ENCODE results near the gene CXCL5. TPM values are rescaled to one million over a fixed set of nuclear protein-coding genes. Genes with fewer than 3 reads are reported as not detected.

Gene CXCL5
- total RNA-seq, 1 donor from 2014 or later, result 0.61 TPM

DNA sequence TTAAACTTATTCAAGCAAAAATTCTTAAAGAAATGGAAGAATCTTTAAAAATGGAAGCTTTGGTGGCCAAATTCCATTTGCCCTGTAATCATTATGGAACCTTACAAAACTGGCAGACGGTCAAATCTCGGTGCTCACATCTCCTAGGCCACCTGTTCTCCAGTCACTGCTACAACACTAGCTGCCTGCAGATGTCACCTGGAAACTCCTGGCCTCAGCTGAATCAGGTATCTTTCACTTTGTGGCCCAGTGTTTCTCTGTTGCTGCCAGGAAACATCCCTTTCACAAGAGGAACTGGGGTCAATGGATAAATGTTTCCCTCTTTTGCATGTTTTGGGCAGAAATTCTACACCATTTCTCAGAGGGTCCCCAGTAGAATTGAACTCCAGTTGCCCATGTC, 44.2 kb upstream of the CXCL5 start:
- peaks cover 6% of the 10 kb centered on the region for H3K9me3 Mint-ChIP-seq (ENCODE audit: unreplicated experiment)
- H3K27ac Mint-ChIP-seq (ENCODE audit: unreplicated experiment), result no peak overlapping the region
- Histone ChIP-seq H3K27me3 (ENCODE audit: insufficient read depth, low read length) (peaks cover 3% of the 10 kb centered on the region), H3K4me3 (ENCODE audit: insufficient read depth, low read depth, low read length) (no peak overlapping the region), H3K4me1 (ENCODE audit: insufficient read depth, low read length) (peaks cover 4% of the 10 kb centered on the region), H3K36me3 (ENCODE audit: insufficient read depth, low read length) (no peaks in the 10 kb centered on the region), H3K4me2 (ENCODE audit: low read length) (no peak overlapping the region), H3K9ac (ENCODE audit: low read length) (no peak overlapping the region), H4K20me1 (ENCODE audit: insufficient read depth, low read length) (no peaks in the 10 kb centered on the region), H2AFZ (ENCODE audit: low read depth, low read length) (no peak overlapping the region), H3K79me2 (ENCODE audit: insufficient read depth, low read length) (no peaks in the 10 kb centered on the region), H3K9me3 (ENCODE audit: insufficient read depth, low read depth, low read length) (no peaks in the 10 kb centered on the region), H3K27ac (ENCODE audit: low read depth, low read length) (no peak overlapping the region)
- no peak overlapping the region for H3K4me3 Mint-ChIP-seq (ENCODE audit: unreplicated experiment)
- TF ChIP-seq EZH2 (IDR thresholded peaks at IDR 0.05; ENCODE audit: insufficient read depth, low read length), result no peak
- TF ChIP-seq, protein P1, sequence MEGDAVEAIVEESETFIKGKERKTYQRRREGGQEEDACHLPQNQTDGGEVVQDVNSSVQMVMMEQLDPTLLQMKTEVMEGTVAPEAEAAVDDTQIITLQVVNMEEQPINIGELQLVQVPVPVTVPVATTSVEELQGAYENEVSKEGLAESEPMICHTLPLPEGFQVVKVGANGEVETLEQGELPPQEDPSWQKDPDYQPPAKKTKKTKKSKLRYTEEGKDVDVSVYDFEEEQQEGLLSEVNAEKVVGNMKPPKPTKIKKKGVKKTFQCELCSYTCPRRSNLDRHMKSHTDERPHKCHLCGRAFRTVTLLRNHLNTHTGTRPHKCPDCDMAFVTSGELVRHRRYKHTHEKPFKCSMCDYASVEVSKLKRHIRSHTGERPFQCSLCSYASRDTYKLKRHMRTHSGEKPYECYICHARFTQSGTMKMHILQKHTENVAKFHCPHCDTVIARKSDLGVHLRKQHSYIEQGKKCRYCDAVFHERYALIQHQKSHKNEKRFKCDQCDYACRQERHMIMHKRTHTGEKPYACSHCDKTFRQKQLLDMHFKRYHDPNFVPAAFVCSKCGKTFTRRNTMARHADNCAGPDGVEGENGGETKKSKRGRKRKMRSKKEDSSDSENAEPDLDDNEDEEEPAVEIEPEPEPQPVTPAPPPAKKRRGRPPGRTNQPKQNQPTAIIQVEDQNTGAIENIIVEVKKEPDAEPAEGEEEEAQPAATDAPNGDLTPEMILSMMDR (IDR thresholded peaks at IDR 0.05; ENCODE audit: insufficient read depth, low read depth, low read length), result no peak
- no peaks in the 10 kb centered on the region for H3K36me3 Mint-ChIP-seq (ENCODE audit: low read depth, unreplicated experiment)
- peaks cover 6% of the 10 kb centered on the region for H3K4me1 Mint-ChIP-seq (ENCODE audit: low read depth, unreplicated experiment)
- no peaks in the 10 kb centered on the region for H3K27me3 Mint-ChIP-seq (ENCODE audit: low read depth, unreplicated experiment)
- FAIRE-seq (no peak), DNase-seq (ENCODE audit: low read depth) (no peak)

DNA sequence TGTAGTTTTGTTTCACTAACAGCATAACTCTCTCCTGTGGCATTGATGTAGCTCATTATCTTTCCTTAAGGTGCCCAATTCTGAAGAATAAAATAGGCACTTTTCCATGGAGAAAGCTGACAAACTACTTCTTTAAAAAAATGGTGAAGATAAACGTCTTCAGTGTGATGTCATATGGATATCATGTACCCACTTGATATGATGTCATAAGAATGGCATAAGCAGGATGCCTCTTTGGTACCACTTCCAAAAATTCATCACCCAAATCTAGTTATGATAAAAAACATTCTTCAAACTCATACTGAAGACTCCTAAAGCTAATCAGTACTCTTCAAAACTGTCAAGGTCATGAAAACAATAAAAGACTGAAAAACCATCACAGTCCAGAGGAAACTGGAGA, 42.9 kb upstream of the CXCL5 start:
- peaks cover 6% of the 10 kb centered on the region for H3K4me1 Mint-ChIP-seq (ENCODE audit: low read depth, unreplicated experiment)
- H3K9me3 Mint-ChIP-seq (ENCODE audit: unreplicated experiment), result no peaks in the 10 kb centered on the region
- H3K27me3 ChIP-seq (ENCODE audit: insufficient read depth, low read length), result peaks cover 3% of the 10 kb centered on the region
- DNase-seq (ENCODE audit: low read depth) (no peak), FAIRE-seq (no peak)
- no peak overlapping the region for H3K4me3 ChIP-seq (ENCODE audit: insufficient read depth, low read depth, low read length)
- no peaks in the 10 kb centered on the region for H3K79me2 ChIP-seq (ENCODE audit: insufficient read depth, low read length)
- H3K9me3 ChIP-seq (ENCODE audit: insufficient read depth, low read depth, low read length), result no peaks in the 10 kb centered on the region
- no peaks in the 10 kb centered on the region for H3K27me3 Mint-ChIP-seq (ENCODE audit: low read depth, unreplicated experiment)
- H4K20me1 ChIP-seq (ENCODE audit: insufficient read depth, low read length), result no peaks in the 10 kb centered on the region
- H3K4me1 ChIP-seq (ENCODE audit: insufficient read depth, low read length), result peaks cover 4% of the 10 kb centered on the region
- no peak overlapping the region for H3K27ac Mint-ChIP-seq (ENCODE audit: unreplicated experiment)
- H2AFZ ChIP-seq (ENCODE audit: low read depth, low read length), result no peak overlapping the region
- no peak overlapping the region for H3K4me2 ChIP-seq (ENCODE audit: low read length)
- H3K9ac ChIP-seq (ENCODE audit: low read length), result no peak overlapping the region
- TF ChIP-seq EZH2 (IDR thresholded peaks at IDR 0.05; ENCODE audit: insufficient read depth, low read length), result no peak
- TF ChIP-seq, protein P1 (IDR thresholded peaks at IDR 0.05; ENCODE audit: insufficient read depth, low read depth, low read length), result no peak
- no peaks in the 10 kb centered on the region for H3K36me3 Mint-ChIP-seq (ENCODE audit: low read depth, unreplicated experiment)
- no peaks in the 10 kb centered on the region for H3K36me3 ChIP-seq (ENCODE audit: insufficient read depth, low read length)
- no peak overlapping the region for H3K27ac ChIP-seq (ENCODE audit: low read depth, low read length)
- no peak overlapping the region for H3K4me3 Mint-ChIP-seq (ENCODE audit: unreplicated experiment)

DNA sequence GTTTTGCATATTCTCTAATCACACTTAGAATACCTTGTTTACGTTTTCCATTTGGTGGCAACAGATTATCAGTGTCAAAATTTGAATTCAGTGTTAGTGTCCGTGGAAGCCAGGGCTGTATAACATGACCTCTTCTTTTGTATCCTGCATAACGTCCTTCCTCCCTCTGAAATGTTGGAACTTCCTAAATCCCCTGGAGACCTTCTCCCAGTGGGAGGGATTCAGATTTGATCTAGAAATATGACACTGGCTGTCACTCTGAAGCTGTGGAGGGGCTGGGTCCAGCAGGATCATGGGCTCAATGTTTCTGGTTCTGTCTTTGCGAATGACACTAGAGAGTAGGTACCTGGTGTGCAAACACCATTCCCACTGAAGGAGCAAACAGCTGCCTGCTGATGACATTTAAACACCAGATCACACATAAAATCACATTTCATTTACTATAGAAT, 40.9 kb upstream of the CXCL5 start:
- Mint-ChIP-seq H3K27me3 (ENCODE audit: low read depth, unreplicated experiment) (no peaks in the 10 kb centered on the region), H3K36me3 (ENCODE audit: low read depth, unreplicated experiment) (no peaks in the 10 kb centered on the region), H3K4me3 (ENCODE audit: unreplicated experiment) (peak overlapping the region; percentile 77), H3K9me3 (ENCODE audit: unreplicated experiment) (no peaks in the 10 kb centered on the region), H3K27ac (ENCODE audit: unreplicated experiment) (no peak overlapping the region), H3K4me1 (ENCODE audit: low read depth, unreplicated experiment) (no peaks in the 10 kb centered on the region)
- no peaks in the 10 kb centered on the region for H3K36me3 ChIP-seq (ENCODE audit: insufficient read depth, low read length)
- peaks cover 4% of the 10 kb centered on the region for H3K4me1 ChIP-seq (ENCODE audit: insufficient read depth, low read length)
- H3K27ac ChIP-seq (ENCODE audit: low read depth, low read length), result no peak overlapping the region
- no peaks in the 10 kb centered on the region for H4K20me1 ChIP-seq (ENCODE audit: insufficient read depth, low read length)
- DNase-seq (ENCODE audit: low read depth), result no peak
- TF ChIP-seq, protein P1 (IDR thresholded peaks at IDR 0.05; ENCODE audit: insufficient read depth, low read depth, low read length), result no peak
- TF ChIP-seq EZH2 (IDR thresholded peaks at IDR 0.05; ENCODE audit: insufficient read depth, low read length), result no peak
- H3K27me3 ChIP-seq (ENCODE audit: insufficient read depth, low read length), result peaks cover 3% of the 10 kb centered on the region
- peak overlapping the region; percentile 96 for H3K4me2 ChIP-seq (ENCODE audit: low read length)
- H3K9me3 ChIP-seq (ENCODE audit: insufficient read depth, low read depth, low read length), result no peaks in the 10 kb centered on the region
- peak overlapping the region; percentile 78 for H3K4me3 ChIP-seq (ENCODE audit: insufficient read depth, low read depth, low read length)
- FAIRE-seq, result peak; percentile 17
- H2AFZ ChIP-seq (ENCODE audit: low read depth, low read length), result peak overlapping the region; percentile 64
- peak overlapping the region; percentile 88 for H3K9ac ChIP-seq (ENCODE audit: low read length)
- H3K79me2 ChIP-seq (ENCODE audit: insufficient read depth, low read length), result no peaks in the 10 kb centered on the region
